Lower leg skin (tissue), 3 donors: ENCODE data around the gene COQ2.

ENCODE experiments used
- POLR2A ChIP-seq, 2 donors: fragments of 450-650 bp; IDR thresholded peaks; one replicate each; pipeline ENCODE4 v1.6.1; 2016 to 2017; ENCODE audit warnings: antibody characterized with exemption in 2 of 2, mild to moderate bottlenecking in 1 of 2, moderate library complexity in 1 of 2
- TF ChIP-seq, protein P1 (sequence below), 3 donors: fragments of 450-650 bp; IDR thresholded peaks; one replicate each; pipeline ENCODE4 v1.5.1; 2016; ENCODE audit warnings: antibody characterized with exemption in 3 of 3, mild to moderate bottlenecking in 3 of 3, moderate library complexity in 2 of 3

DNA sequence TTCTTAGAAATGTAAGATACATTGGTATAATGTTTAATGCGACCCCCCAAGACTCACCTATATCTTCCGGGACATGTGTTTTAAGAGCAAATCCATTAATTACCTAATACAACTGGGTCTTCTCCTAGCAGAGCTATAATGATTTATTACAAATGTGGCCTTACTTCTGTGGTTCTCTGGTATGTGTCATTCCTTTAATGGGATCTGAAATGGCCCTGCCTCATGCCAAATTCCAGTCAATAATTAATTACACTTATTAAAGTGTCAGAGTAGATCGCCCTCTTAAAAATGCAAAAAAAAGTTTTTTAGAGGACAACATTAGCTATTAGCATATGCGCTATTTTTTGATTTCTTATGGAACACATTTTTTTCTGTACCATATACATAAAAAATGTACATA, 33.1 kb upstream of the COQ2 start:
- TF ChIP-seq POLR2A (IDR thresholded peaks at IDR 0.05) = no peak
- TF ChIP-seq, protein P1, sequence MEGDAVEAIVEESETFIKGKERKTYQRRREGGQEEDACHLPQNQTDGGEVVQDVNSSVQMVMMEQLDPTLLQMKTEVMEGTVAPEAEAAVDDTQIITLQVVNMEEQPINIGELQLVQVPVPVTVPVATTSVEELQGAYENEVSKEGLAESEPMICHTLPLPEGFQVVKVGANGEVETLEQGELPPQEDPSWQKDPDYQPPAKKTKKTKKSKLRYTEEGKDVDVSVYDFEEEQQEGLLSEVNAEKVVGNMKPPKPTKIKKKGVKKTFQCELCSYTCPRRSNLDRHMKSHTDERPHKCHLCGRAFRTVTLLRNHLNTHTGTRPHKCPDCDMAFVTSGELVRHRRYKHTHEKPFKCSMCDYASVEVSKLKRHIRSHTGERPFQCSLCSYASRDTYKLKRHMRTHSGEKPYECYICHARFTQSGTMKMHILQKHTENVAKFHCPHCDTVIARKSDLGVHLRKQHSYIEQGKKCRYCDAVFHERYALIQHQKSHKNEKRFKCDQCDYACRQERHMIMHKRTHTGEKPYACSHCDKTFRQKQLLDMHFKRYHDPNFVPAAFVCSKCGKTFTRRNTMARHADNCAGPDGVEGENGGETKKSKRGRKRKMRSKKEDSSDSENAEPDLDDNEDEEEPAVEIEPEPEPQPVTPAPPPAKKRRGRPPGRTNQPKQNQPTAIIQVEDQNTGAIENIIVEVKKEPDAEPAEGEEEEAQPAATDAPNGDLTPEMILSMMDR (IDR thresholded peaks at IDR 0.05) = no peak
